Lung (tissue), 13 donors: ENCODE measurements around the gene MICAL2. TPM values are rescaled to one million over a fixed set of nuclear protein-coding genes. Genes with fewer than 3 reads are reported as not detected.

Experiments
- ATAC-seq: fragments of 200-7000 bp; cut with Tn5 transposase; one replicate; pipeline ENCODE4 v1.9.1; 2020; ENCODE audit warnings: moderate number of reproducible peaks; ENCODE audit not compliant: insufficient read depth, low FRiP score
- DNase-seq, 3 donors: peaks; one replicate each; pipeline ENCODE4 v3.0.0-alpha.2; 2013 to 2017
- H3K27ac ChIP-seq, 2 donors: one replicate each; pipeline ENCODE4 v1.5.1; 2013; ENCODE audit warnings: mild to moderate bottlenecking in 2 of 2, moderate library complexity in 2 of 2, control low read depth in 1 of 2, inconsistent platforms in 1 of 2, low read depth in 1 of 2, low read length in 1 of 2
- H3K27me3 ChIP-seq, 3 donors: one replicate each; pipeline ENCODE4 v1.5.1; 2013; ENCODE audit warnings: low read length in 2 of 3; ENCODE audit not compliant: control insufficient read depth in 3 of 3, insufficient read depth in 3 of 3
- H3K36me3 ChIP-seq, 4 donors: one replicate each; pipeline ENCODE4 v1.5.1; 2013; ENCODE audit warnings: low read length in 4 of 4, mild to moderate bottlenecking in 1 of 4, moderate library complexity in 1 of 4; ENCODE audit not compliant: control insufficient read depth in 4 of 4, insufficient read depth in 4 of 4
- H3K4me1 ChIP-seq, 5 donors: one replicate each; pipeline ENCODE4 v1.5.1; 2013; ENCODE audit warnings: low read length in 5 of 5, mild to moderate bottlenecking in 2 of 5, moderate library complexity in 1 of 5; ENCODE audit not compliant: control insufficient read depth in 5 of 5, insufficient read depth in 5 of 5
- H3K4me3 ChIP-seq: one replicate; pipeline ENCODE4 v1.5.1; 2013; ENCODE audit warnings: mild to moderate bottlenecking, control low read depth, moderate library complexity
- H3K9ac ChIP-seq, 2 donors: one replicate each; pipeline ENCODE4 v1.5.1; 2013; ENCODE audit warnings: low read length in 2 of 2, control low read depth in 1 of 2; ENCODE audit not compliant: insufficient read depth in 1 of 2
- H3K9me3 ChIP-seq, 4 donors: one replicate each; pipeline ENCODE4 v1.5.1; 2013; ENCODE audit warnings: low read length in 3 of 4, mild to moderate bottlenecking in 1 of 4, moderate library complexity in 1 of 4; ENCODE audit not compliant: control insufficient read depth in 4 of 4, insufficient read depth in 3 of 4
- WGBS, 2 donors: extraction: QIAGEN DNeasy Blood & Tissue Kit; methylation state at CpG; one replicate each; pipeline ENCODE4 v1.1.7; 2013; 5-methylcytosine and 5-hydroxymethylcytosine counted together
- polyA plus RNA-seq, 2 donors: library from polyadenylated mRNA; stranded (reverse); fragments of 200-250 nt; gene quantifications; one replicate each; pipeline ENCODE4 v1.2.1, GENCODE V29; 2013
- small RNA-seq: library from RNA; depleted of rRNA; stranded (forward); fragments of <200 nt; gene quantifications from one replicate; pipeline ENCODE3, GENCODE V24; 2014; ENCODE audit warnings: low replicate concordance
- total RNA-seq, 2 donors: library from RNA; depleted of rRNA in 1 of 2; stranded (reverse); fragments of >200 nt in 1 of 2; gene quantifications; one replicate each; pipeline ENCODE4 v1.2.1, GENCODE V29; 2014 to 2021
- TF ChIP-seq, protein P1 (sequence below): IDR thresholded peaks from 2 replicates; pipeline ENCODE4 v1.5.1; 2012; ENCODE audit warnings: mild to moderate bottlenecking; ENCODE audit errors: control extremely low read depth, extremely low read depth
- donor health status: control.
- donor health status: control.
- donor health status: Bipolar disorder and iron deficiency.
- donor health status: healthy.
- donor health status: DM: yes; HTN: yes; CAD: no.

MICAL2 gene
- total and polyA plus RNA-seq, 4 donors: 38.2 to 218 (median 99.6) TPM

DNA sequence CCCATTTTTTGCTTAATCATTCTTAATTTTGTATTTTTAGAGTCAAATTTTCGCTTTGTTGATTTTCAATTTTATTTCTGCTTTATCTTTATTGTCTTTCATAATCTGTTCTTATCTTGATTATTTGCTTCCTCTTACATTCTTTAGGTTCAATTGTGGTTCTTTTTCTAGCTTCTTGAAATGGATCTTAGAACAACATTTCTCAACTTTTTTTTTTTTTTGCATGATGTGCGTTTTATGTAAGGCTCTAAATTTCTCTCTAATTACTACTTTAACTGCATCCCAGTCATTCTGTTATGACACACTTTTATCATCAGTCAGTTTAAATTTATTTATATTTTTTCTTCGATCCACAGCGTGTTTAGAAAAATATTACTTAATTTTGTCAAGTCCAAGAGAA is 201.7 kb downstream of the MICAL2 start:
- WGBS, 2 donors: 94% methylated on average over 4 of the region's 4 CpGs

More for the DNA sequence above, 201.7 kb downstream of the MICAL2 start:
- H3K36me3 ChIP-seq: no peaks in the 10 kb centered on the region
- ATAC-seq (no peak), DNase-seq (no peak)
- H3K4me1 ChIP-seq: no peaks in the 10 kb centered on the region
- TF ChIP-seq, protein P1, sequence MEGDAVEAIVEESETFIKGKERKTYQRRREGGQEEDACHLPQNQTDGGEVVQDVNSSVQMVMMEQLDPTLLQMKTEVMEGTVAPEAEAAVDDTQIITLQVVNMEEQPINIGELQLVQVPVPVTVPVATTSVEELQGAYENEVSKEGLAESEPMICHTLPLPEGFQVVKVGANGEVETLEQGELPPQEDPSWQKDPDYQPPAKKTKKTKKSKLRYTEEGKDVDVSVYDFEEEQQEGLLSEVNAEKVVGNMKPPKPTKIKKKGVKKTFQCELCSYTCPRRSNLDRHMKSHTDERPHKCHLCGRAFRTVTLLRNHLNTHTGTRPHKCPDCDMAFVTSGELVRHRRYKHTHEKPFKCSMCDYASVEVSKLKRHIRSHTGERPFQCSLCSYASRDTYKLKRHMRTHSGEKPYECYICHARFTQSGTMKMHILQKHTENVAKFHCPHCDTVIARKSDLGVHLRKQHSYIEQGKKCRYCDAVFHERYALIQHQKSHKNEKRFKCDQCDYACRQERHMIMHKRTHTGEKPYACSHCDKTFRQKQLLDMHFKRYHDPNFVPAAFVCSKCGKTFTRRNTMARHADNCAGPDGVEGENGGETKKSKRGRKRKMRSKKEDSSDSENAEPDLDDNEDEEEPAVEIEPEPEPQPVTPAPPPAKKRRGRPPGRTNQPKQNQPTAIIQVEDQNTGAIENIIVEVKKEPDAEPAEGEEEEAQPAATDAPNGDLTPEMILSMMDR: no peak
- H3K27ac ChIP-seq: no peak overlapping the region
- no peak overlapping the region for H3K9ac ChIP-seq
- H3K4me3 ChIP-seq: no peak overlapping the region
- no peaks in the 10 kb centered on the region for H3K27me3 ChIP-seq
- no peaks in the 10 kb centered on the region for H3K9me3 ChIP-seq

Small RNA genes within 50 kb of the gene (small RNA-seq; reads per million reads assigned to genes)
- gene MIR6124: not detected

Other genes starting within 250 kb of the MICAL2 start
- 100 to 1,000 TPM; 115 to 121 TPM for gene DKK3, start 102.0 kb upstream of the MICAL2 start, total RNA-seq
- 10 to 100 TPM; 45.3 to 74.4 TPM for gene DKK3, start 102.0 kb upstream of the MICAL2 start, polyA plus RNA-seq